IPS-NIHi7 (cell line): ENCODE results near the gene OR52I2.

Experiments
- DNase-seq: peaks from one replicate; pipeline ENCODE4 v3.0.0; 2012; ENCODE audit warnings: mixed read lengths; ENCODE audit errors: extremely low spot score

The OR52I2 gene

GRCh38 chr11:4581443-4581842 is at the start of gene OR52I2:
Gene OR52I2 (plus strand): TSS chr11:4581743.
- DNase-seq = no peak

- peak; percentile 73 for DNase-seq
Observed at GRCh38 chr11:4539603-4540219, 41.8 kb upstream of the OR52I2 start.

GRCh38 chr11:4541071-4541470 is 40.5 kb upstream of the OR52I2 start:
- DNase-seq = no peak

- DNase-seq = no peak
Observed at GRCh38 chr11:4543561-4543960, 38.0 kb upstream of the OR52I2 start.

DNA sequence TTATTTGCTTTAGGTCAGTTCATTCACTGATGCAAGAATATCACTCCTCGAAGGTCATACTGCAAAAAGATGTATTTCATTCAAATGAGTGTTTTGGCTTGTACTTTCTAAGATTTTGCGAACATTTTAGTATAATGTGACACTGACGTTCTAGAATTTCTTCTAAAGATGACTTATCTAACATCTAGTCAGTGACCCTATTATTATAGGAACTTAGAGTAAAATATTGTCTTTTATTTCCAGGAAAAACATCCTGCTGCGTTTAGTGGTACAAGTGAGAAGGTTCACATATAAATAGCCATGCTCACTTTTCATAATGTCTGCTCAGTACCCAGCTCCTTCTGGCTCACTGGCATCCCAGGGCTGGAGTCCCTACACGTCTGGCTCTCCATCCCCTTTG is 36.7 kb upstream of the OR52I2 start, which contains the start of gene OR52M1:
OR52M1 (plus strand) TSS at position 301 of the 400 bp plus-strand sequence; CDS start at position 301, 0 bp downstream.
- DNase-seq = no peak

- DNase-seq = no peak
Observed at GRCh38 chr11:4546878-4547277, 34.7 kb upstream of the OR52I2 start.

DNA sequence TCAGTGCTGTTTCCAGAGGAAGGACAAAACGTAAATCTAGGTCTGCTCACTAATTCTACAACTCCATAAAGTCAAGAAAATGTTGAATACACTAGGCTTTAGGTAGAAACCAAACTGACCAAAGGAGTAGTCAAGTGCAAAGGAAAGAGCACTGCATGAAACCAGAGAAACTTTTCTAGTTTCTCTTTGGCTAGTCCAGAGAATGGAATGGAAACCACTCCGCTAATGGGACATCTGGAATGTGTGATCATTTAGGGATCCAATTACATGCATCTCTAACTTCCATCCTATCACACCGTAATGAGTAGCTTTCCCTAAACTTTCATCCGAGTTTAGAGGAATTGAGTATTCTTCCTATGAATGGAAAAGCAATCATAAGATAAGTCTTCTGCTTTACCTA is 34.1 kb upstream of the OR52I2 start:
- DNase-seq = no peak

- DNase-seq = peak; percentile 52
Observed at GRCh38 chr11:4551346-4551979, 30.1 kb upstream of the OR52I2 start.

DNA sequence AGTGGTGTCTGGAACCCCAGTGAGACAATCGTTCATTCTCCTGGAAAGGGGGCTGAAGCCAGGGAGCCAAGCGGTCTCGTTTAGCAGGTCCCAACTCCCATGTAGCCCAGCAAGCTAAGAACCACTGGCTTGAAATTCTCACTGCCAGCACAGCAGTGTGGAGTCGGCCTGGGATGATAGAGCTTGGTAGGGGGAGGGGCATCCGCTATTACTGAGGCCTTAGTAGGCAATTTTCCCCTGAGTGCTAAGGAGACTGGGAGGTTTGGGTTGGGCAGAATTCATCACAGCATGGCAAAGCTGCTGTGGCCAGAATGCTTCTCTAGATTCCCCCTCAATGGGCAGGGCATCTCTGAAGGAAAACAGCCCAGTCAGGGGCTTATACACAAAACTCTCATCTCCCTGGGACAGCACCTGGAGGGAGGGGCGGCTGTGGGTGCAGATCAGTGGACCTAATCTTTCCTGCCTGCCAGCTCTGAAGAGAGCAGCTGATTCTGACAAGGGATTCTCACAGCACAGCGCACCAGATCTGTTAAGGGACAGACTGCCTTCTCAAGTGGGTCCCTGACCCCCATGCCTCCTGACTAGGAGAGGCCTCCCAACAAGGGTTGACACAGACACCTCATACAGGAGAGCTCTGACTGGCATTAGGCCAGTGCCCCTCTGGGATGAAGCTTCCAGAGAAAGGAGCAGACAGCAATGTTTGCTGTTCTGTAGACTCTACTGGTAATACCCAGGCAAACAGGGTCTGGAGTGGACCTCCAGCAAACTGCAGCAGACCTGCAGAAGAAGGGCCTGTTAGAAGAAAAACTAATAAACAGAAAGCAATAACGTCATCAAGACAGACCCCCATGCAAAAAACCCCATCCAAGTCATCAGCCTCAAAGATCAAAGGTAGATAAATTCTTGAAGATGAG is 21.8 kb upstream of the OR52I2 start:
- no peak for DNase-seq

DNA sequence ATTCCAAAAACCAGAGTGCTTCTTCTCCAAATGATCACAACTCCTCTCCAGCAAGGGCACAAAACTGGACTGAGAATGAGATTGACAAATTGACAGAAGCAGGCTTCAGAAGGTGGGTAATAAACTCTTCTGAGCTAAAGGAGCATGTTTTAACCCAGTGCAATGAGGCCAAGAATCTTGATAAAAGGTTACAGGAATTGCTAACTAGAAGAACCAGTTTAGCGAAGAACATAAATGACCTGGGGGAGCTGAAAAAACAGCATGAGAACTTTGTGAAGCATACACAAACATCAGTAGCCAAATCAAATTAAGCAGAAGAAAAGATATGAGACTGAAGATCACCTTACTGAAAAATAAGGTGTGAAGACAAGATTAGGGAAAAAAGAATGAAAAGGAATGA is 21.1 kb upstream of the OR52I2 start:
- DNase-seq = no peak

DNA sequence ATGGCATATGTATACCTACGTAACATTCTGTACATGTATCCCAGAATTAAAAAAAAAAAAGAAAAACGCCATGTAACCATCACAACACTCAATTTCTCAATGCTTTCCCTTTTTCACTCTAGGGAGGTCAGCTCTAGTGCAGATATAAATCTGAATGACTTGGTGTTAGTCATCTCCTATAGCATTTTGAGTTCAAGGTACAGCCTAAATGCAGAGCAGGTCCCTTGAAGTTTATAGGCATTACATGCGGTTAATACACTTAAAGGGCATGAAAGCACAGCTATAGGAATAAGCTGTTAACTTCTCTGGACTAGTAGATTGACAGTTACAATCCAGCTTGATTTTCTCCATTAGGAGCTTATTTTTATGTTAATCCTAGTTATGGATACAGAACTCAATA is 16.2 kb upstream of the OR52I2 start:
- no peak for DNase-seq

GRCh38 chr11:4569075-4569474 is 12.5 kb upstream of the OR52I2 start:
- no peak for DNase-seq

DNA sequence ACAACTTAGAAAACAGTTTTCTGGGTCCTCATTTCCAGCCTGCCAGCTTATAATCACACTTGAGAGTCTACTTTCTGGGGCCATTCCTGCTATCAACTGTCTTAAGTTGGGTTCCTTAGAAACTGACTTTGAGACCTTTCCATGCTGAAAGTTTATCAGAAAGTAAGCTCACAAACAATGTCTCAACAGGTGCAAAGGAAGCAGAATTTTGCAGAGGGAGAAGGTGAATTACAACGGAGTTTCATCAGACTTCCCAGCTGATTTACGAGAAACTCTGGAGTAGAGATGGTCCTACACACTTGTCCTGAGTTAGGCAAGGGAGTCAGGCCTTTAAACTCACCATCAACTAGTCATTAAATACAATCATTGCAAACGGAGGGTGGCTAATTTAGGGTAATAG is 4.7 kb upstream of the OR52I2 start:
- no peak for DNase-seq

DNA sequence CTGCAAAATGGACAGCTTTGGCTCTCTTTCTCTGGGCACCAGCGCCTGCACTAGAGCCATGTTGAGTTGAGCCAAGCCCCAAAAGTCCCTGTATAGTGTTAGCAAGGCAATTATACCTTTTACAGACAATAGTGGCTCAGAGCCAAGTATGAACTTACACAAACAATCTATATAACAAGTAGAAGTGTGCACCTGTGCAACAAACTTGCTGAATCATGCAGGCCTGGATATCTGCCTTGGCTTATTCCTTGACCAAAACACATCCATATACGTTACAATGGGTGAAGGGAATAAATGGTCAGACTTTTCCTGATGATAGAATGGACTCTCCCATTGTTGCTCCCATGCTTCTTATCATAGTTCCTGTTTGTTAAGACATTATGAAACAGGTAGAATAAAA is 3.8 kb upstream of the OR52I2 start:
- DNase-seq = no peak

DNA sequence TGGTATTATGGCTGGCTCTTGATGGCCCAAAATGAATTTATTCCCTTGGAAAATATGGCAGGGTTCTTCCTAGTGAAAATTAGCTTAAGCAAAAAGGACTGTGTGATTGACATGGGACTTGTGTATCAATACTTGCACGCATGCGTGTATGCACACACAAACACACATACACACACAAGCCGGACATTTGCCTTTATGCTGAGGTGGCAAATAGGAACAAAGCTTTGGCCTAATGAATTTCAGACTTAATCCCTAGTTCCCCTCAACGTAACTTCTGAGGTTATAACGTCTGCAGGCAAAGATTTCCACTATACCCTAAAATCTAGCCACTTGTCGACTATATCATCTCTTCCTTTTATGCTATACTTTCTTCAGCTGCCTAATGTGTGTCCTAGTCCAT is 2.9 kb upstream of the OR52I2 start:
- DNase-seq = no peak

GRCh38 chr11:4580124-4580523 is 1.4 kb upstream of the OR52I2 start:
- DNase-seq = no peak

GRCh38 chr11:4589017-4589416 is 7.5 kb downstream of the OR52I2 start:
- no peak for DNase-seq

DNA sequence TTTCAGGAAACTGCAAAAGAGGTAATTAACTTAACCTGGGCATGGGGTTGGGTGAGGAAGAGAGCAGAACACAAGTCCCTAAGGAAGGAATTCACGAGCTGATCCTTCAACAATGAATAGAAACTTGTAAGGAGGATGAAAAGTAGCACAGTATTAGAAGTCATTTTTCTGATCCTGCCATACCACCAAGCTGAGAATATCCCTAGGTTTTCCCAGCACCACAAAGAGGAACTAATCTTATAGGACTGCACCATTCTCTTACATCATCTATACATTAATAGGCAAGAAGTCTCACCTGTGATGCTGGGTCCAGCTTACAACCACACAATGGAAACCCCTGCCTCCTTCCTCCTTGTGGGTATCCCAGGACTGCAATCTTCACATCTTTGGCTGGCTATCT is 12.2 kb downstream of the OR52I2 start, which contains the start of gene OR52I1:
OR52I1 (plus strand) TSS at position 301 of the 400 bp plus-strand sequence; CDS start at position 301, 0 bp downstream.
- no peak for DNase-seq

DNA sequence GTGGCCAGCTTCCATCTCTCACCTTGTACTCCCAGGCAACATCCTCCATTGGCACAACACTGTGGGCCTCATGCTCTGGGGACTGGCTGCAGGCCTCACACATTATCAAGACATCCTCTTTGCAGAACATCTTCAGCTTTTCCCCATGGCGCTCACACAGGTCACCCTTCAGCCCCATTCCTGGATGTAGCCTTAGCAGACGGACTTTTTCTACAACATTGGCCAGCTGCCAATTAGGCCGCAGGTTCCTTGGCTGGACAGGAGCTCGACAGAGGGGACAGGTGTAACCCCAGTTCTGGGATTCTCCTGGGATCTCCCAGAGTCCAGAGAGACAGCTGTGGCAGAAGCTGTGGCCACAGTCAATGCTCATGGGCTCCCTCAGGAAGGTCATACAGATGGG is 23.5 kb downstream of the OR52I2 start:
- DNase-seq = no peak

- no peak for DNase-seq
Observed at GRCh38 chr11:4606231-4607015, 24.9 kb downstream of the OR52I2 start.

GRCh38 chr11:4607096-4607495 is 25.6 kb downstream of the OR52I2 start:
- DNase-seq = no peak
